ENCODE data around the gene VASH2.

Gene VASH2

GRCh38 chr1:212930986-212931678, 19.2 kb upstream of the VASH2 start:
- DNase-seq (ENCODE audit: low spot score), result peak; percentile 30

- no peak for DNase-seq (ENCODE audit: low spot score)
Observed at GRCh38 chr1:212933815-212934471, 16.4 kb upstream of the VASH2 start.

GRCh38 chr1:212935387-212935981, 14.9 kb upstream of the VASH2 start:
- DNase-seq (ENCODE audit: low spot score), result no peak

GRCh38 chr1:212937034-212937433, 13.3 kb upstream of the VASH2 start:
- DNase-seq (ENCODE audit: low spot score), result no peak

- no peak for DNase-seq (ENCODE audit: low spot score)
Observed at GRCh38 chr1:212938846-212939245, 11.5 kb upstream of the VASH2 start.

- no peak for DNase-seq (ENCODE audit: low spot score)
Observed at GRCh38 chr1:212941452-212941851, 8.9 kb upstream of the VASH2 start.

GRCh38 chr1:212942679-212943392, 7.5 kb upstream of the VASH2 start:
- no peak for DNase-seq (ENCODE audit: low spot score)

- no peak for DNase-seq (ENCODE audit: low spot score)
Observed at GRCh38 chr1:212943393-212943710, 7.0 kb upstream of the VASH2 start.

GRCh38 chr1:212944229-212944901, 6.0 kb upstream of the VASH2 start:
- no peak for DNase-seq (ENCODE audit: low spot score)

GRCh38 chr1:212945056-212945455, 5.3 kb upstream of the VASH2 start:
- DNase-seq (ENCODE audit: low spot score), result no peak

GRCh38 chr1:212945463-212946160, 4.7 kb upstream of the VASH2 start:
- no peak for DNase-seq (ENCODE audit: low spot score)

- no peak for DNase-seq (ENCODE audit: low spot score)
Observed at GRCh38 chr1:212946872-212947271, 3.5 kb upstream of the VASH2 start.

- DNase-seq (ENCODE audit: low spot score), result no peak
Observed at GRCh38 chr1:212949771-212950170, 570 bp upstream of the VASH2 start.

GRCh38 chr1:212951126-212951946, 995 bp downstream of the VASH2 start:
- DNase-seq (ENCODE audit: low spot score), result no peak

GRCh38 chr1:212951947-212952640, 1.8 kb downstream of the VASH2 start:
- no peak for DNase-seq (ENCODE audit: low spot score)

- DNase-seq (ENCODE audit: low spot score), result no peak
Observed at GRCh38 chr1:212952641-212952976, 2.3 kb downstream of the VASH2 start.

- no peak for DNase-seq (ENCODE audit: low spot score)
Observed at GRCh38 chr1:212953321-212953720, 3.0 kb downstream of the VASH2 start.

- no peak for DNase-seq (ENCODE audit: low spot score)
Observed at GRCh38 chr1:212954514-212954913, 4.2 kb downstream of the VASH2 start.

GRCh38 chr1:212955098-212955497, 4.8 kb downstream of the VASH2 start:
- no peak for DNase-seq (ENCODE audit: low spot score)

- no peak for DNase-seq (ENCODE audit: low spot score)
Observed at GRCh38 chr1:212955961-212956620, 5.8 kb downstream of the VASH2 start.

Measured in kidney tubule cell (primary cell).